ENCODE data around the gene DNAJC3.

DNAJC3 gene

DNA sequence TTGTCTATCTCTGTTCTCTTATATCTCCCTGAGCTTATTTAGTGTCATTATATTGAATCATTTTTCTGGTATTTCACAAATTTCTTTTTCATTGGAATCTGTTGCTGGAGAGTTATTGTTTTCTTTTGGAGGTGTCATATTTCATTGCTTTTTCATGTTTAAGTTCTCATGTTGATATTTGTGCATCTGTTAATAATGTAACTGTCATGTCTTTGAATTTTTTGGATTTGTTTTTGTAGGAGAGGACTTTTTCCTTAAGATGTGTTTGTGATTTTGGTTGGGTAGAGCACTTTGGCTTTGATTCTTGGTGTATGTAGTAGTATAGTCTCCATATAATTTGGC is 64.0 kb downstream of the DNAJC3 start:
- no peaks in the 10 kb centered on the region for H3K36me3 ChIP-seq (ENCODE audit: low read length)
- no peak overlapping the region for H3K4me3 ChIP-seq (ENCODE audit: insufficient read depth, low read length, poor library complexity, severe bottlenecking)
- no peaks in the 10 kb centered on the region for H4K20me1 ChIP-seq (ENCODE audit: low read depth, low read length)
- no peaks in the 10 kb centered on the region for H3K9me3 ChIP-seq (ENCODE audit: insufficient read depth, low read length)
- H3K9me2 ChIP-seq (replicated peaks; ENCODE audit: insufficient read depth, low read length): no peaks in the 10 kb centered on the region
- no peak overlapping the region for H3K27ac ChIP-seq (ENCODE audit: low read depth, low read length)
- H3K79me2 ChIP-seq (ENCODE audit: insufficient read depth, low read length): peaks cover 20% of the 10 kb centered on the region
- TF ChIP-seq, protein P1, sequence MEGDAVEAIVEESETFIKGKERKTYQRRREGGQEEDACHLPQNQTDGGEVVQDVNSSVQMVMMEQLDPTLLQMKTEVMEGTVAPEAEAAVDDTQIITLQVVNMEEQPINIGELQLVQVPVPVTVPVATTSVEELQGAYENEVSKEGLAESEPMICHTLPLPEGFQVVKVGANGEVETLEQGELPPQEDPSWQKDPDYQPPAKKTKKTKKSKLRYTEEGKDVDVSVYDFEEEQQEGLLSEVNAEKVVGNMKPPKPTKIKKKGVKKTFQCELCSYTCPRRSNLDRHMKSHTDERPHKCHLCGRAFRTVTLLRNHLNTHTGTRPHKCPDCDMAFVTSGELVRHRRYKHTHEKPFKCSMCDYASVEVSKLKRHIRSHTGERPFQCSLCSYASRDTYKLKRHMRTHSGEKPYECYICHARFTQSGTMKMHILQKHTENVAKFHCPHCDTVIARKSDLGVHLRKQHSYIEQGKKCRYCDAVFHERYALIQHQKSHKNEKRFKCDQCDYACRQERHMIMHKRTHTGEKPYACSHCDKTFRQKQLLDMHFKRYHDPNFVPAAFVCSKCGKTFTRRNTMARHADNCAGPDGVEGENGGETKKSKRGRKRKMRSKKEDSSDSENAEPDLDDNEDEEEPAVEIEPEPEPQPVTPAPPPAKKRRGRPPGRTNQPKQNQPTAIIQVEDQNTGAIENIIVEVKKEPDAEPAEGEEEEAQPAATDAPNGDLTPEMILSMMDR (IDR thresholded peaks at IDR 0.05; ENCODE audit: insufficient read depth, low read length, poor library complexity, severe bottlenecking): no peak
- no peak overlapping the region for H3K9ac ChIP-seq (ENCODE audit: low read length)
- H3F3A ChIP-seq (ENCODE audit: insufficient read depth): no peaks in the 10 kb centered on the region
- H2AFZ ChIP-seq (ENCODE audit: low read depth, low read length, severe bottlenecking): no peak overlapping the region
- no peak overlapping the region for H3K4me2 ChIP-seq (ENCODE audit: low read depth, low read length, poor library complexity, severe bottlenecking)
- no peaks in the 10 kb centered on the region for H3K27me3 ChIP-seq (ENCODE audit: low read length)

DNA sequence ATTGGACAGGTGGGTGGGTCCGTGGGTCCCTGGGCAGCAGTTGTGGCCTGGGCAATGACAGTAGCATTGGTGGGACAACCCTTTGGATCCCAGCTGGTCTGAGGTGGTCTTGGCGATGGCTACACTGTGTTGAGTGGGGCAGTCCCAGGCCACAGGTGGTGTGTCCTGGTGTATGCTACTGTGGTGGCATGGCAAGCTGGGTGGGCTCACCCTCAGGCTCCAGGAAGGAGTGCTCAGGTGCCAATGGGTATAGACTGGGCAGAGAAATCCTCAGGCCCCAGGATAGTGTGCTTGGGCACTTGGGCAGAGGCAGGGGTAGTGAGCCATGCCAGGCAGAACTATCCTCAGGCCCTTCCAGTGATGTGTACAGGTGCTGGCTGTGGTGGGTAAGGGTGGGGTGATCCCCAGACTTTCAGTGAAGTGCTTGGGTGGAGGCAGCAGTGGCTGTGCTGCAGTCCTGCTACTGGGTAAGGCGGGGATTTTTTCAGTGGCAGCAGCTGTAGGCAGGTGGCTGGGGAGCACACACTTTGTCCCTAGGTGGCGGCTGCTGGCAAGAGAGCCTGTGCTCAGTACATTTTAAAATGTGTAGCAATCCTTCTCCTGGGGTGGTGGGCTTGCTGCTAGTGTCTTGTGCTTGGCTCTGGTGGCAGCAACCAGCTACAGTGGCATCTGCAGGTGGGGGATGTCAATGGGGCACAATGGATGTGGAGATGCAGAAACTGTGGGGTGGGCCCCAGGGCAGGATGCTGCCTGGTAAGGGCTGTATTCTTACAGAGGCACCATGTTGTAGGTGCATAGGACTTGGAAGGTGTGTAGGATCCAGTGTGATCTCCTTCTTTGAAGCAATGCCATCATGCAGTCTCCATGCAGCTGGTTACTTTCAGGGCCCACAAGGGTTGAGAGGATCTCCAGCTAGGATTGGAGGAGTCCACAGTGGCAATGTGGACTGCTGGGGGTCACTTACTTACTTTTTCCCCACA is 64.9 kb downstream of the DNAJC3 start:
- H3K36me3 ChIP-seq (ENCODE audit: low read length): no peaks in the 10 kb centered on the region
- no peak overlapping the region for H3K27ac ChIP-seq (ENCODE audit: low read depth, low read length)
- H2AFZ ChIP-seq (ENCODE audit: low read depth, low read length, severe bottlenecking): no peak overlapping the region
- TF ChIP-seq, protein P1 (IDR thresholded peaks at IDR 0.05; ENCODE audit: insufficient read depth, low read length, poor library complexity, severe bottlenecking): no peak
- TF ChIP-seq EZH2phosphoT487 (conservative IDR thresholded peaks at IDR 0.05; ENCODE audit: low read length): no peak
- no peaks in the 10 kb centered on the region for H3K27me3 ChIP-seq (ENCODE audit: low read length)
- H3K4me2 ChIP-seq (ENCODE audit: low read depth, low read length, poor library complexity, severe bottlenecking): no peak overlapping the region
- H3K9ac ChIP-seq (ENCODE audit: low read length): no peak overlapping the region
- no peak overlapping the region for H3K4me3 ChIP-seq (ENCODE audit: insufficient read depth, low read length, poor library complexity, severe bottlenecking)
- no peaks in the 10 kb centered on the region for H3F3A ChIP-seq (ENCODE audit: insufficient read depth)
- H3K79me2 ChIP-seq (ENCODE audit: insufficient read depth, low read length): peaks cover 20% of the 10 kb centered on the region
- H4K20me1 ChIP-seq (ENCODE audit: low read depth, low read length): no peaks in the 10 kb centered on the region
- no peaks in the 10 kb centered on the region for H3K9me3 ChIP-seq (ENCODE audit: insufficient read depth, low read length)
- H3K9me2 ChIP-seq (replicated peaks; ENCODE audit: insufficient read depth, low read length): no peaks in the 10 kb centered on the region

DNA sequence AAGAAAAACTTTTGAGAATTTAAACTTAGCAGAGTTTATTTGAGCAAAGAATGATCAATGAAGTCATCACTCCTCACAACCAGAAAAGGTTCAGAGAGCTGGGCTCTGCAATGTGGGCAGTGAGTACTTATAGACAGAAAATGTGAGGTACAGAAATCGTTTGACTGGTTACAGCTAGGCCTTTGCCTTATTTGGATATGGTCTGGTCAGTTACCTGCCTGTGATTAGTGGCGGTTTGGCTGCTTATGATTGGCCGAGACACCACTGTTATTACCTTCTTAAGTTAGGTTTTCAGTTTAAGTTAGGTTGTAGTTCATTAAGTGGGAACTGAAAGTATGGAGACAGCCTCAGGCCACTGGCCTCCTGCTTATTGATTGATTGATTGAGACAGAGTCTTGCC is 66.3 kb downstream of the DNAJC3 start:
- no peaks in the 10 kb centered on the region for H3K27me3 ChIP-seq (ENCODE audit: low read length)

More for the DNA sequence above, 66.3 kb downstream of the DNAJC3 start:
- no peaks in the 10 kb centered on the region for H3K36me3 ChIP-seq (ENCODE audit: low read length)
- no peak overlapping the region for H3K4me2 ChIP-seq (ENCODE audit: low read depth, low read length, poor library complexity, severe bottlenecking)
- H3K9me3 ChIP-seq (ENCODE audit: insufficient read depth, low read length): no peaks in the 10 kb centered on the region
- no peaks in the 10 kb centered on the region for H3F3A ChIP-seq (ENCODE audit: insufficient read depth)
- H4K20me1 ChIP-seq (ENCODE audit: low read depth, low read length): no peaks in the 10 kb centered on the region
- no peak for TF ChIP-seq EZH2phosphoT487 (conservative IDR thresholded peaks at IDR 0.05; ENCODE audit: low read length)
- TF ChIP-seq, protein P1 (IDR thresholded peaks at IDR 0.05; ENCODE audit: insufficient read depth, low read length, poor library complexity, severe bottlenecking): no peak
- no peak overlapping the region for H3K4me3 ChIP-seq (ENCODE audit: insufficient read depth, low read length, poor library complexity, severe bottlenecking)
- no peak overlapping the region for H2AFZ ChIP-seq (ENCODE audit: low read depth, low read length, severe bottlenecking)
- H3K9ac ChIP-seq (ENCODE audit: low read length): no peak overlapping the region
- peaks cover 20% of the 10 kb centered on the region for H3K79me2 ChIP-seq (ENCODE audit: insufficient read depth, low read length)
- no peak overlapping the region for H3K27ac ChIP-seq (ENCODE audit: low read depth, low read length)
- no peaks in the 10 kb centered on the region for H3K9me2 ChIP-seq (replicated peaks; ENCODE audit: insufficient read depth, low read length)
